Measurements from ENCODE around the gene FRK. TPM values are rescaled to one million over a fixed set of nuclear protein-coding genes. Genes with fewer than 3 reads are reported as not detected.

FRK gene
- total RNA-seq, 1 donor from 2014 or later: 0.02 TPM

DNA sequence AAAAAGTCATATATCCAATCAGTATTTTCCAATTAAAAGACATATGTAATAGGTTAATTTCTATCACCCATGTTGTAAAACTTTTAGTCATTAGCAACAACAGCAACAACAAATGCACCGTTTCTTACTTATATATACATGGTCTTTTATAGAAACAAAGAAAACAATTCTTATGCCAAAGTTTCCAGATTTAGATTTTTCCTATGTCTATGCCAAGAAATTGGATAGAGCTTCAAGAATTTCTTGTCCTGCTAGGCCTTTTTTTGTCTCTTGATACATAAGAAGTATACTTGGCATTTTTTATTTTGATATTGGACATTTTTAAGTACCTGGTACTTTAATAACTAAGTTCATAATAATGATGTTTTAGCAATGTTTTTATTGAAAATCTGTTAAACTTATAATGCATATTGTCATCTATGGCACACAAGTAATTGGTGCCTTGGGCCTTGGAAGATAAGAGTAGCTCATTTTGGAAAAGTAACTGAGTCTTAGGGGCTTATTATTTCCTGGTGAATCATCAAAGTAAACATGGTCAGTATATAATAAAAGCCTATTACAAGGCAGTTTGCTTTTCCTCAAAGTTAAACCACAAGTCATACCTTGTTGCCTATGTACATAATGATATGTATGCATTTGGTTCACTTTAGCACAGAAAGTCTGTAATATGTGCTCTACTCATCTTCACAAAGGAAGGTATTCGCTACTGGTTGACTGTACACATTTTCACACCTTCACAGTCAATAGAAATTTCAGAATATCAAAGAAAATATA, 10.1 kb upstream of the FRK start:
- no peaks in the 10 kb centered on the region for H3K36me3 Mint-ChIP-seq (ENCODE audit: low read depth)
- H3K4me1 Mint-ChIP-seq (ENCODE audit: low read depth): peaks cover 8% of the 10 kb centered on the region
- H3K27ac Mint-ChIP-seq: no peak overlapping the region
- DNase-seq (ENCODE audit: low spot score): no peak
- H3K27me3 Mint-ChIP-seq (ENCODE audit: low read depth): peaks cover 4% of the 10 kb centered on the region
- no peak overlapping the region for H3K4me3 Mint-ChIP-seq (ENCODE audit: low read depth)
- intact Hi-C loops (cut with micrococcal nuclease): no loop called here
- no peaks in the 10 kb centered on the region for H3K9me3 Mint-ChIP-seq

GRCh38 chr6:116070101-116070500, 9.4 kb upstream of the FRK start:
- H3K4me3 Mint-ChIP-seq (ENCODE audit: low read depth): no peak overlapping the region
- H3K4me1 Mint-ChIP-seq (ENCODE audit: low read depth): peaks cover 8% of the 10 kb centered on the region
- DNase-seq (ENCODE audit: low spot score): no peak
- H3K36me3 Mint-ChIP-seq (ENCODE audit: low read depth): no peaks in the 10 kb centered on the region
- H3K27ac Mint-ChIP-seq: no peak overlapping the region
- H3K27me3 Mint-ChIP-seq (ENCODE audit: low read depth): peaks cover 4% of the 10 kb centered on the region
- H3K9me3 Mint-ChIP-seq: no peaks in the 10 kb centered on the region
- intact Hi-C loops (cut with micrococcal nuclease): no loop called here

DNA sequence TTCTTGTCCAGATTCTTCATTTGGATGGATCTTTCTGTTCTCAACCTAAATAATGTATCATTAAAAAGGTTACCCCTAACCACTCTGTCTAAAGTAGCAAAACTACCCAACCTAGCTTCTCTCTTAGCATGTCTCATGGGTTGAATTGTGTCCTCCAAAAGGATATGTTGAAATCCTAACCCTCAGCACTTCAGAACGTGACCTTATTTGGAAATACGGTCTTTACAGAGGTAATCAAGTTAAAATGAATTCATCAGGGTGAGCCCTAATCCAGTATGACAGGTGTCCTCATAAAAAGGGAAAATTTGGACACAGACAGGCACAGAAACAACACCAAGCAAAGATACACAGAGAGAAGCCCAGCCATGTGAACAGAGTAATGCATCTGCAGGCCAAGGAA, 6.1 kb upstream of the FRK start:
- Mint-ChIP-seq H3K27me3 (ENCODE audit: low read depth) (peaks cover 10% of the 10 kb centered on the region), H3K36me3 (ENCODE audit: low read depth) (no peaks in the 10 kb centered on the region), H3K9me3 (no peaks in the 10 kb centered on the region), H3K4me3 (ENCODE audit: low read depth) (no peak overlapping the region), H3K27ac (no peak overlapping the region), H3K4me1 (ENCODE audit: low read depth) (no peaks in the 10 kb centered on the region)
- no peak for DNase-seq (ENCODE audit: low spot score)
- intact Hi-C loops (cut with micrococcal nuclease): no loop called here

DNA sequence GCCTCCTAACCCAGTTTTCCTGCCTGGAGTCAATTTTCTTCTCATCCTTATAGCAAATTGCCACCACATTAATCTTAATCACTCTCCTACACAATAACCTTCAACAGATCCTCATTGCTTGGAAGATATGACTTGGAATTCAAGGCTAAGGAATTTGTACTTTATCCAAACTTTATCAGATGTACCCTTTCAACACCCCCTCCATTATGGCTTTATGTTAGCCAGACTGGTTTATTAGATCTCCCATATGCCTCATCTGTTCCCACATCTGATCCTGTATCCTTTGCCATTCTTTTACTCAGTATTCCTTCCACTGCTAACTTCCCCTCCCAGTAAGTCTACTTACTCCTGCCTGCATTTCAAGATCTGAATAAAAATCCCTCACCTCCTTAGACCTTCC, 4.0 kb upstream of the FRK start:
- Mint-ChIP-seq H3K36me3 (ENCODE audit: low read depth) (no peaks in the 10 kb centered on the region), H3K27ac (no peak overlapping the region), H3K9me3 (no peaks in the 10 kb centered on the region), H3K4me1 (ENCODE audit: low read depth) (peaks cover 2% of the 10 kb centered on the region), H3K4me3 (ENCODE audit: low read depth) (no peak overlapping the region), H3K27me3 (ENCODE audit: low read depth) (peaks cover 18% of the 10 kb centered on the region)
- no peak for DNase-seq (ENCODE audit: low spot score)
- intact Hi-C loops (cut with micrococcal nuclease): no loop called here

- intact Hi-C loops (cut with micrococcal nuclease): no loop called here
- H3K4me1 Mint-ChIP-seq (ENCODE audit: low read depth): peaks cover 2% of the 10 kb centered on the region
- no peak overlapping the region for H3K27ac Mint-ChIP-seq
- H3K9me3 Mint-ChIP-seq: no peaks in the 10 kb centered on the region
- DNase-seq (ENCODE audit: low spot score): no peak
- no peaks in the 10 kb centered on the region for H3K36me3 Mint-ChIP-seq (ENCODE audit: low read depth)
- no peak overlapping the region for H3K4me3 Mint-ChIP-seq (ENCODE audit: low read depth)
- H3K27me3 Mint-ChIP-seq (ENCODE audit: low read depth): peaks cover 20% of the 10 kb centered on the region
Measured at GRCh38 chr6:116062496-116062895, 1.8 kb upstream of the FRK start.

DNA sequence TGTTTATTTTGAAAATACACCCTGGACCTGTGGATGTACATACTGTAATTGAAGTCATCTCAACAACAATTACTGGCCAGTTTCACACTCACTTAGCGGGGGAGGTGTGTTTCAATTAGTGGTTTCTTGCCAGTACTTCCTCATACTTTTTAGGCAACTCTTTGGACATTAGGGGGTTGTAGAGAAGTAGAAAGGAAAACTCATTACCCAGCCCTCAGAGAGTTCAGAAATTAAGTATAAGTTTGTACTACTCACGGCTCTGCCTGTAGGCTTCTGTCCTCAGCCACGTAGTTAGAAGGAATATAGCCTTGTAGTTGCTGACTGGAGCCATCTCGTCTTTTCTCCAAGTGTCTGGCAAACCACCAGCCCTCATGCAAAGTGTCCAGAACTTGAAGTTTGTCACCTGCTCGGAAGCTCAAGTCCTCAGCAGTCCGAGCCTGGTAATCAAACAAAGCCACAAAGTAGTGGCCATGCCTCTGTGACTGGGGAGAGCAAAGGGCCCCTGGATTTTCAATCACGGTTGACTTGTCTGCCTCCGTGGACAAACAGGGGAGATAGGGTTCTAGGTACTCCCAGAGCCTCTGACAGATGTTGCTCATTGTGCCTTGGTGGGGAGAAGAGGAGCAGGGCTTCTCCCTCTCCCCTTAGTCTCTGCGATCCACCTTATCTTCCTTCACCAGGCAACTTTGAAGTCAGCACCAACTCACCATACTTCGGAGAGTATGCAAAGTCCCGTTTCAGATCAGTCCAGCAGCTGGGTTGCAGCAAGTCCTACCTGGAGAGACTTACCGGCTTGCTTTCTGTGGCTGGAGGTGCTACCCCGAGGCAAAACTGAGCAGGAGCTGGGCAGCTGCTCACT, 749 bp downstream of the FRK start:
- no peak overlapping the region for H3K27ac Mint-ChIP-seq
- peaks cover 2% of the 10 kb centered on the region for H3K4me1 Mint-ChIP-seq (ENCODE audit: low read depth)
- no peaks in the 10 kb centered on the region for H3K9me3 Mint-ChIP-seq
- H3K27me3 Mint-ChIP-seq (ENCODE audit: low read depth): peaks cover 18% of the 10 kb centered on the region
- H3K4me3 Mint-ChIP-seq (ENCODE audit: low read depth): no peak overlapping the region
- H3K36me3 Mint-ChIP-seq (ENCODE audit: low read depth): no peaks in the 10 kb centered on the region
- DNase-seq (ENCODE audit: low spot score): no peak
- intact Hi-C loops (cut with micrococcal nuclease): no loop called here

- Mint-ChIP-seq H3K4me3 (ENCODE audit: low read depth) (no peak overlapping the region), H3K27me3 (ENCODE audit: low read depth) (peaks cover 12% of the 10 kb centered on the region), H3K36me3 (ENCODE audit: low read depth) (no peaks in the 10 kb centered on the region), H3K9me3 (no peaks in the 10 kb centered on the region), H3K27ac (no peak overlapping the region), H3K4me1 (ENCODE audit: low read depth) (peaks cover 2% of the 10 kb centered on the region)
- intact Hi-C loops (cut with micrococcal nuclease): no loop called here
- DNase-seq (ENCODE audit: low spot score): no peak
Measured at GRCh38 chr6:116057766-116058165, 2.9 kb downstream of the FRK start.

DNA sequence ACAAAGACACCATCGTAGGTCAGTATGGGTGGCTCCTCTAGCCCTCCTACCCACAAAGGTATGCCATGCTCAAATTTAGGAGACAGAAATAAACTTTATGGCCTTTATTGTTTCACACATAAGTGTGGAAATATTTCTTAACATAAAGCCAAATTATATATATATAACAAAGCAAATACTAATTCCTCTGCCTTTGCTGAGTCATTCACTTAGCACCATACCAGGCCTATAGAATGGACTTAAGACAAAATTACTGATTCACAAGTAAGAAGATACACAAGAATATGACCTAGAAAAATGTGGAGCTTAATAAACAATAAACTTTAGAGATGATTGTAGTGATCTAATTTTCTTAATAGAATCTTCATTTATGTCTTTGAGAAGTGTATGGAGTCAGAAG, 5.2 kb downstream of the FRK start:
- Mint-ChIP-seq H3K9me3 (no peaks in the 10 kb centered on the region), H3K27me3 (ENCODE audit: low read depth) (peaks cover 9% of the 10 kb centered on the region), H3K27ac (no peak overlapping the region), H3K36me3 (ENCODE audit: low read depth) (no peaks in the 10 kb centered on the region), H3K4me1 (ENCODE audit: low read depth) (no peaks in the 10 kb centered on the region), H3K4me3 (ENCODE audit: low read depth) (no peak overlapping the region)
- no peak for DNase-seq (ENCODE audit: low spot score)
- intact Hi-C loops (cut with micrococcal nuclease): no loop called here

- no peak overlapping the region for H3K27ac Mint-ChIP-seq
- peaks cover 19% of the 10 kb centered on the region for H3K27me3 Mint-ChIP-seq (ENCODE audit: low read depth)
- DNase-seq (ENCODE audit: low spot score): no peak
- H3K36me3 Mint-ChIP-seq (ENCODE audit: low read depth): no peaks in the 10 kb centered on the region
- no peaks in the 10 kb centered on the region for H3K9me3 Mint-ChIP-seq
- intact Hi-C loops (cut with micrococcal nuclease): no loop called here
- H3K4me1 Mint-ChIP-seq (ENCODE audit: low read depth): no peaks in the 10 kb centered on the region
- H3K4me3 Mint-ChIP-seq (ENCODE audit: low read depth): no peak overlapping the region
Measured at GRCh38 chr6:116051244-116051643, 9.4 kb downstream of the FRK start.

GRCh38 chr6:116050737-116051136, 10.0 kb downstream of the FRK start:
- Mint-ChIP-seq H3K27ac (no peak overlapping the region), H3K27me3 (ENCODE audit: low read depth) (peaks cover 18% of the 10 kb centered on the region), H3K4me1 (ENCODE audit: low read depth) (no peaks in the 10 kb centered on the region), H3K9me3 (no peaks in the 10 kb centered on the region), H3K36me3 (ENCODE audit: low read depth) (no peaks in the 10 kb centered on the region), H3K4me3 (ENCODE audit: low read depth) (no peak overlapping the region)
- no peak for DNase-seq (ENCODE audit: low spot score)
- intact Hi-C loops (cut with micrococcal nuclease): no loop called here

DNA sequence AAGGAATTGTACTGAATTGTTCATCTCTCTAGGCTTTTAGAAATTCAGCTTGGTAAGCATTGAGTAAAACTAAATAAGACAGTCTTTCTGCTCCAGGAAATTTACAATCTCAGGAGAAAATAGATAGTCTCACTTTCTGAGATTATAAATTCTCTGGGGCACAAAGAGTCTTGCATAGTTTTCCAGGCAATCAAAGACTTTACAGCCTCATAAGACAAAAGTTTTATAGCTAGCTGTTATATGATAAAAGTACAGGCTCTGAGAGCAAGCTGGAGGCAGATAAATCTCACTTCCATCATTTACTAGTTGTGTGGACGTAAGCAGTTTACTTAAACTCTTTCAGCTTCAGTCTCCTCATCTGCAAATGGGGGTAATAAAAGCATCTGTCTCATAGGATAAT, 11.4 kb downstream of the FRK start:
- intact Hi-C loops (cut with micrococcal nuclease): no loop called here
- Mint-ChIP-seq H3K4me3 (ENCODE audit: low read depth) (no peak overlapping the region), H3K4me1 (ENCODE audit: low read depth) (no peaks in the 10 kb centered on the region), H3K27ac (no peak overlapping the region), H3K27me3 (ENCODE audit: low read depth) (peaks cover 20% of the 10 kb centered on the region), H3K36me3 (ENCODE audit: low read depth) (no peaks in the 10 kb centered on the region), H3K9me3 (no peaks in the 10 kb centered on the region)
- DNase-seq (ENCODE audit: low spot score): no peak

- intact Hi-C loops (cut with micrococcal nuclease): no loop called here
- H3K27ac Mint-ChIP-seq: no peak overlapping the region
Measured at GRCh38 chr6:116047173-116047933, 13.3 kb downstream of the FRK start.

GRCh38 chr6:116046737-116047136, 14.0 kb downstream of the FRK start:
- no peak overlapping the region for H3K27ac Mint-ChIP-seq
- intact Hi-C loops (cut with micrococcal nuclease): no loop called here
- no peaks in the 10 kb centered on the region for H3K4me1 Mint-ChIP-seq (ENCODE audit: low read depth)
- H3K4me3 Mint-ChIP-seq (ENCODE audit: low read depth): no peak overlapping the region
- no peak for DNase-seq (ENCODE audit: low spot score)
- H3K27me3 Mint-ChIP-seq (ENCODE audit: low read depth): peaks cover 28% of the 10 kb centered on the region
- H3K9me3 Mint-ChIP-seq: no peaks in the 10 kb centered on the region
- H3K36me3 Mint-ChIP-seq (ENCODE audit: low read depth): no peaks in the 10 kb centered on the region

More at GRCh38 chr6:116047173-116047933, 13.3 kb downstream of the FRK start:
- H3K9me3 Mint-ChIP-seq: no peaks in the 10 kb centered on the region
- no peak for DNase-seq (ENCODE audit: low spot score)
- H3K27me3 Mint-ChIP-seq (ENCODE audit: low read depth): peaks cover 30% of the 10 kb centered on the region
- H3K4me3 Mint-ChIP-seq (ENCODE audit: low read depth): no peak overlapping the region
- H3K36me3 Mint-ChIP-seq (ENCODE audit: low read depth): no peaks in the 10 kb centered on the region
- H3K4me1 Mint-ChIP-seq (ENCODE audit: low read depth): no peaks in the 10 kb centered on the region

All from activated T-helper 2 cell treated with anti-CD3 and anti-CD28 coated beads, Interferon-gamma antibody, Interleukin-2, Interleukin-4, amounts not matched to agents 10 μg/mL and 5 μg/mL and 100 μg/mL, durations not matched to agents 14 hours and 24 hours and 36 hours (primary cell).